Liver (tissue), 9 donors: ENCODE measurements around the gene HAO1. TPM values are rescaled to one million over a fixed set of nuclear protein-coding genes. Genes with fewer than 3 reads are reported as not detected.
A peak's percentile ranks its signal among the peaks of the same experiment; 100 is the strongest.

Source experiments
- DNase-seq: peaks from one replicate; pipeline ENCODE4 v3.0.0-alpha.2; 2017; ENCODE audit warnings: low spot score
- H3K27ac ChIP-seq, 2 donors: one replicate each; pipeline ENCODE4 v1.7.0; 2013; ENCODE audit warnings: inconsistent platforms in 2 of 2, low read length in 2 of 2, control low read depth in 1 of 2, low read depth in 1 of 2, mild to moderate bottlenecking in 1 of 2
- H3K27me3 ChIP-seq, 4 donors: one replicate each; pipeline versions ENCODE4 v1.6.1 to v1.7.0; 2013; ENCODE audit warnings: low read length in 3 of 4, inconsistent platforms in 1 of 4, mild to moderate bottlenecking in 1 of 4, moderate library complexity in 1 of 4; ENCODE audit not compliant: control insufficient read depth in 4 of 4, insufficient read depth in 4 of 4
- H3K36me3 ChIP-seq, 4 donors: one replicate each; pipeline versions ENCODE4 v1.6.1 to v1.7.0; 2013; ENCODE audit warnings: low read length in 3 of 4, mild to moderate bottlenecking in 3 of 4, low read depth in 1 of 4, moderate library complexity in 1 of 4; ENCODE audit not compliant: control insufficient read depth in 4 of 4, insufficient read depth in 3 of 4
- H3K4me1 ChIP-seq, 4 donors: one replicate each; pipeline versions ENCODE4 v1.6.1 to v1.7.0; 2013; ENCODE audit warnings: low read length in 3 of 4, mild to moderate bottlenecking in 3 of 4, moderate library complexity in 1 of 4; ENCODE audit not compliant: control insufficient read depth in 4 of 4, insufficient read depth in 4 of 4
- H3K4me3 ChIP-seq, 3 donors: one replicate each; pipeline versions ENCODE4 v1.6.1 to v1.7.0; 2013; ENCODE audit warnings: low read length in 3 of 3, control low read depth in 1 of 3, low read depth in 1 of 3, mild to moderate bottlenecking in 1 of 3
- H3K9ac ChIP-seq, 2 donors: one replicate each; pipeline ENCODE4 v1.7.0; 2013; ENCODE audit warnings: low read length in 2 of 2, mild to moderate bottlenecking in 2 of 2, moderate library complexity in 2 of 2, control low read depth in 1 of 2, low read depth in 1 of 2
- H3K9me3 ChIP-seq, 4 donors: one replicate each; pipeline versions ENCODE4 v1.6.1 to v1.7.0; 2013; ENCODE audit warnings: low read length in 3 of 4; ENCODE audit not compliant: control insufficient read depth in 4 of 4
- ATF3 ChIP-seq: IDR thresholded peaks from 2 replicates; pipeline ENCODE4 v1.6.1; 2016; ENCODE audit warnings: antibody characterized with exemption
- EGR1 ChIP-seq, 2 donors: IDR thresholded peaks; 2 replicates each; pipeline ENCODE4 v1.6.1; 2016 to 2018; ENCODE audit warnings: antibody characterized with exemption in 2 of 2, low read depth in 2 of 2
- FOXA1 ChIP-seq: IDR thresholded peaks from 2 replicates; pipeline ENCODE4 v1.6.1; 2016; ENCODE audit warnings: antibody characterized with exemption
- FOXA2 ChIP-seq: IDR thresholded peaks from 2 replicates; pipeline ENCODE4 v1.6.1; 2016; ENCODE audit warnings: antibody characterized with exemption
- GABPA ChIP-seq, 2 donors: IDR thresholded peaks in 1 of 2; conservative IDR thresholded peaks in 1 of 2; 2 replicates each; pipeline ENCODE4 v1.6.1; 2016; ENCODE audit warnings: antibody characterized with exemption in 2 of 2, mild to moderate bottlenecking in 1 of 2, moderate library complexity in 1 of 2
- HNF4A ChIP-seq, 2 donors: conservative IDR thresholded peaks; 2 replicates each; pipeline ENCODE4 v1.6.1; 2016; ENCODE audit warnings: antibody characterized with exemption in 2 of 2, mild to moderate bottlenecking in 2 of 2
- HNF4G ChIP-seq: IDR thresholded peaks from 2 replicates; pipeline ENCODE4 v1.6.1; 2016; ENCODE audit warnings: antibody characterized with exemption
- JUND ChIP-seq, 2 donors: IDR thresholded peaks; 2 replicates each; pipeline ENCODE4 v1.6.1; 2016; ENCODE audit warnings: antibody characterized with exemption in 2 of 2
- NR2F2 ChIP-seq: IDR thresholded peaks from 2 replicates; pipeline ENCODE4 v1.6.1; 2016; ENCODE audit warnings: antibody characterized with exemption
- RAD21 ChIP-seq, 2 donors: IDR thresholded peaks; 2 replicates each; pipeline ENCODE4 v1.6.1; 2016; ENCODE audit warnings: antibody characterized with exemption in 2 of 2, mild to moderate bottlenecking in 2 of 2
- REST ChIP-seq: IDR thresholded peaks from 2 replicates; pipeline ENCODE4 v1.6.1; 2016; ENCODE audit warnings: antibody characterized with exemption, mild to moderate bottlenecking
- RXRA ChIP-seq, 2 donors: IDR thresholded peaks; 2 replicates each; pipeline ENCODE4 v1.6.1; 2017 to 2018; ENCODE audit warnings: antibody characterized with exemption in 2 of 2, mild to moderate bottlenecking in 1 of 2
- SP1 ChIP-seq: IDR thresholded peaks from 2 replicates; pipeline ENCODE4 v1.6.1; 2018; ENCODE audit warnings: antibody characterized with exemption, mild to moderate bottlenecking
- TAF1 ChIP-seq: conservative IDR thresholded peaks from 2 replicates; pipeline ENCODE4 v1.6.1; 2016; ENCODE audit warnings: antibody characterized with exemption, mild to moderate bottlenecking
- YY1 ChIP-seq: IDR thresholded peaks from 2 replicates; pipeline ENCODE4 v1.6.1; 2016; ENCODE audit warnings: antibody characterized with exemption, mild to moderate bottlenecking
- ZBTB33 ChIP-seq: IDR thresholded peaks from 2 replicates; pipeline ENCODE4 v1.6.1; 2016; ENCODE audit warnings: antibody characterized with exemption
- WGBS: extraction: QIAGEN DNeasy Blood & Tissue Kit; methylation state at CpG from one replicate; pipeline ENCODE4 v1.1.7; 2013; 5-methylcytosine and 5-hydroxymethylcytosine counted together
- polyA plus RNA-seq, 2 donors: library from polyadenylated mRNA; stranded (reverse) in 1 of 2; unstranded in 1 of 2; fragments of 200-250 nt in 1 of 2; fragments of >200 nt in 1 of 2; fragmentation: Nextera tagmentation in 1 of 2; extraction: Ambion mirVana in 1 of 2; gene quantifications; one replicate each; pipeline versions ENCODE4 v1.2.1 to v1.2.3, GENCODE V29; 2013 to 2015
- total RNA-seq, 2 donors: library from RNA; depleted of rRNA; stranded (reverse); fragments of >200 nt; gene quantifications; one replicate each; pipeline ENCODE4 v1.2.3, GENCODE V29; 2014
- TF ChIP-seq, protein P1 (sequence below): IDR thresholded peaks from 2 replicates; pipeline ENCODE4 v1.6.1; 2016; ENCODE audit warnings: antibody characterized with exemption
- TF ChIP-seq, protein P2 (sequence below): fragments of 150-350 bp; IDR thresholded peaks from 2 replicates; pipeline ENCODE4 v1.5.1; 2017; ENCODE audit warnings: improper control_type of control experiment, low read depth, low read length; ENCODE audit not compliant: missing input control
- donor health status: healthy.
- donor health status: healthy.
- donor health status: healthy.
- donor health status: healthy.
- donor health status: healthy.

Gene HAO1
- total RNA-seq (100 to 1,000 TPM in 1 of 2 donors, 10 to 100 TPM in 1; 17.8 to 163 TPM), polyA plus RNA-seq (100 to 1,000 TPM; 160 to 164 TPM)

- Histone ChIP-seq H3K4me1 (peaks cover 0 to 15% (median 7%) of the 10 kb centered on the region in 4 donors), H3K27me3 (no peaks in the 10 kb centered on the region), H3K9me3 (peaks cover 0 to 1% (median 0%) of the 10 kb centered on the region in 4 donors), H3K36me3 (no peaks in the 10 kb centered on the region), H3K27ac (peak within 1 kb of the TSS; percentile 91 to 97), H3K9ac (peak within 1 kb of the TSS; percentile 92 to 99), H3K4me3 (peak within 1 kb of the TSS; percentile 72 to 79 (median 78))
- DNase-seq: no peak
- 30% methylated on average over 3 of the region's 3 CpGs for WGBS
- TF ChIP-seq REST (peak; percentile 50), JUND (IDR thresholded peaks at IDR 0.05) (peak; percentile 22 to 46), FOXA1 (peak; percentile 15), ZBTB33 (peak; percentile 40), NR2F2 (no peak), YY1 (peak; percentile 64), SP1 (peak; percentile 91), TAF1 (peak; percentile 88), ATF3 (peak; percentile 26), HNF4G (peak; percentile 37), HNF4A (conservative IDR thresholded peaks at IDR 0.05) (peak; percentile 79 to 82), RAD21 (IDR thresholded peaks at IDR 0.05) (peak; percentile 37 to 38), FOXA2 (no peak), EGR1 (IDR thresholded peaks at IDR 0.05; ENCODE audit: low read depth in 2 of 2) (no peak), GABPA (IDR thresholded peaks at IDR 0.05 in 1 of 2, conservative IDR thresholded peaks at IDR 0.05 in 1 of 2) (no peak), RXRA (IDR thresholded peaks at IDR 0.05) (peak; percentile 82 to 87)
- TF ChIP-seq, protein P1, sequence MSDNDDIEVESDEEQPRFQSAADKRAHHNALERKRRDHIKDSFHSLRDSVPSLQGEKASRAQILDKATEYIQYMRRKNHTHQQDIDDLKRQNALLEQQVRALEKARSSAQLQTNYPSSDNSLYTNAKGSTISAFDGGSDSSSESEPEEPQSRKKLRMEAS: peak; percentile 51
- TF ChIP-seq, protein P2, sequence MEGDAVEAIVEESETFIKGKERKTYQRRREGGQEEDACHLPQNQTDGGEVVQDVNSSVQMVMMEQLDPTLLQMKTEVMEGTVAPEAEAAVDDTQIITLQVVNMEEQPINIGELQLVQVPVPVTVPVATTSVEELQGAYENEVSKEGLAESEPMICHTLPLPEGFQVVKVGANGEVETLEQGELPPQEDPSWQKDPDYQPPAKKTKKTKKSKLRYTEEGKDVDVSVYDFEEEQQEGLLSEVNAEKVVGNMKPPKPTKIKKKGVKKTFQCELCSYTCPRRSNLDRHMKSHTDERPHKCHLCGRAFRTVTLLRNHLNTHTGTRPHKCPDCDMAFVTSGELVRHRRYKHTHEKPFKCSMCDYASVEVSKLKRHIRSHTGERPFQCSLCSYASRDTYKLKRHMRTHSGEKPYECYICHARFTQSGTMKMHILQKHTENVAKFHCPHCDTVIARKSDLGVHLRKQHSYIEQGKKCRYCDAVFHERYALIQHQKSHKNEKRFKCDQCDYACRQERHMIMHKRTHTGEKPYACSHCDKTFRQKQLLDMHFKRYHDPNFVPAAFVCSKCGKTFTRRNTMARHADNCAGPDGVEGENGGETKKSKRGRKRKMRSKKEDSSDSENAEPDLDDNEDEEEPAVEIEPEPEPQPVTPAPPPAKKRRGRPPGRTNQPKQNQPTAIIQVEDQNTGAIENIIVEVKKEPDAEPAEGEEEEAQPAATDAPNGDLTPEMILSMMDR: no peak
Measured at GRCh38 chr20:7940341-7940740, at the start of gene HAO1. Gene HAO1, minus strand, starts transcription at chr20:7940458. Its CDS starts 36 bp downstream, at chr20:7940422.
